ENCODE measurements around the gene FBXO15. TPM values are rescaled to one million over a fixed set of nuclear protein-coding genes. Genes with fewer than 3 reads are reported as not detected.

The FBXO15 gene
- total RNA-seq, 2 donors from 2014 or later = 1.0 to 3.3 TPM

DNA sequence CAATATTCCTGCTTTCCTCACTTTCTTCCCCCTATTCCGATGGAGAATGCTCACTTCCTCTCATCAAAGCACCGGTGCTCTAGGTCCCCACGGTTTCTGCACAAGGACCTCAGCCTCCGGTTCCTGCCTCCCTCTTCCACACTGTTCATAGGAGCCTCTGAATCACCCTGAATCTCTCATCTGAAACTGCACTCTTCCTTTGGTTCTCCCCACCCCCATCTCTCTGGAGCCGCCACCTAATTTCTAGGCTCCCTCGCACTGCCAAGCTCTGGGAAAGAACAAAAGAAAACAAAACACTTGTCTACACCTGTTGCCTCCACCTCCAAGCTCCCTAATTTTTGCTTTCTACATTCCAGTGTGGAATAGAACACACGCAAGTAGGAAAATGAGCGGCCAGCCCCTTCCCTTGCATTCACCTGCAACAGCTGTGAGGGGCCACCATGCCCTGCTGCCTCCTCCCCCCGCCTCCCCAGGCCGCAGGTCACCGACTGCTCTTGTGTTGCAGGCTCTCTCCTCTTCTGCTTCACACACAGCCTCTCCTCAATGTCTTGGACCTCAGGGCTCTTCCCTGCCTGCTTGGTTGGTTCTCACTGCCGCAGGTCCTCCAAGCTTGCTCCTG is 9.6 kb downstream of the FBXO15 start:
- Histone ChIP-seq H3K27me3 (no peaks in the 10 kb centered on the region), H3K27ac (no peak overlapping the region), H3K4me3 (no peak overlapping the region), H3K36me3 (replicated peaks in 1 of 2; ENCODE audit: insufficient read depth in 1 of 2, low read depth in 2 of 2) (no peaks in the 10 kb centered on the region), H3K4me1 (no peaks in the 10 kb centered on the region), H3K9me3 (no peaks in the 10 kb centered on the region)
- ATAC-seq = no peak
- DNase-seq = no peak
- WGBS, 2 donors = 80 to 82% methylated on average over 12 of the region's 12 CpGs
- intact Hi-C loops (cut with DNase I) = no loop called here
- TF ChIP-seq POLR2A (IDR thresholded peaks at IDR 0.05) = no peak
- TF ChIP-seq, protein P1, sequence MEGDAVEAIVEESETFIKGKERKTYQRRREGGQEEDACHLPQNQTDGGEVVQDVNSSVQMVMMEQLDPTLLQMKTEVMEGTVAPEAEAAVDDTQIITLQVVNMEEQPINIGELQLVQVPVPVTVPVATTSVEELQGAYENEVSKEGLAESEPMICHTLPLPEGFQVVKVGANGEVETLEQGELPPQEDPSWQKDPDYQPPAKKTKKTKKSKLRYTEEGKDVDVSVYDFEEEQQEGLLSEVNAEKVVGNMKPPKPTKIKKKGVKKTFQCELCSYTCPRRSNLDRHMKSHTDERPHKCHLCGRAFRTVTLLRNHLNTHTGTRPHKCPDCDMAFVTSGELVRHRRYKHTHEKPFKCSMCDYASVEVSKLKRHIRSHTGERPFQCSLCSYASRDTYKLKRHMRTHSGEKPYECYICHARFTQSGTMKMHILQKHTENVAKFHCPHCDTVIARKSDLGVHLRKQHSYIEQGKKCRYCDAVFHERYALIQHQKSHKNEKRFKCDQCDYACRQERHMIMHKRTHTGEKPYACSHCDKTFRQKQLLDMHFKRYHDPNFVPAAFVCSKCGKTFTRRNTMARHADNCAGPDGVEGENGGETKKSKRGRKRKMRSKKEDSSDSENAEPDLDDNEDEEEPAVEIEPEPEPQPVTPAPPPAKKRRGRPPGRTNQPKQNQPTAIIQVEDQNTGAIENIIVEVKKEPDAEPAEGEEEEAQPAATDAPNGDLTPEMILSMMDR (IDR thresholded peaks at IDR 0.05) = no peak

DNA sequence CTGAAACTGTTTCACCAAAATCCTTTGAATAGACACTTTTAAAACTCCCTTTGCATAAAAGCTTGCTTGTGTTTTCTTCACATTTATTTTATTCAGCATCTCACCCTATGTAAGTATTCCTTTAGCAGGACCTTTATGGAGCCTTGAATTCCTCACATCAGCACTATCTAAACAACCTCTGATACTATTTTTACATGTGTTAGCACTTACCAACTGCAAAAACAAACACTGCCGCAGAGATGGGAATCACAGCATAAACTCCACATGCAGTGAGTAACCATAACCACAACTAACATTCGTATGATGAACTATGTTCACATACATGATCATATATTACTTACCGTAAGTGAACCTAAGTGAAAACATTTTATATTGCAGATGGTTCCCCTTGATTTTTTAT is 15.4 kb downstream of the FBXO15 start:
- no peaks in the 10 kb centered on the region for H3K36me3 ChIP-seq (replicated peaks in 1 of 2; ENCODE audit: insufficient read depth in 1 of 2, low read depth in 2 of 2)
- no peaks in the 10 kb centered on the region for H3K9me3 ChIP-seq
- no peak overlapping the region for H3K4me3 ChIP-seq
- intact Hi-C loops (cut with DNase I) = no loop called here
- WGBS, 2 donors = 54 to 59% methylated on average over 3 of the region's 3 CpGs
- H3K27ac ChIP-seq = no peak overlapping the region
- no peak for DNase-seq
- no peaks in the 10 kb centered on the region for H3K27me3 ChIP-seq
- H3K4me1 ChIP-seq = no peaks in the 10 kb centered on the region
- ATAC-seq = no peak
- TF ChIP-seq, protein P1 (IDR thresholded peaks at IDR 0.05) = no peak
- TF ChIP-seq POLR2A (IDR thresholded peaks at IDR 0.05) = no peak

DNA sequence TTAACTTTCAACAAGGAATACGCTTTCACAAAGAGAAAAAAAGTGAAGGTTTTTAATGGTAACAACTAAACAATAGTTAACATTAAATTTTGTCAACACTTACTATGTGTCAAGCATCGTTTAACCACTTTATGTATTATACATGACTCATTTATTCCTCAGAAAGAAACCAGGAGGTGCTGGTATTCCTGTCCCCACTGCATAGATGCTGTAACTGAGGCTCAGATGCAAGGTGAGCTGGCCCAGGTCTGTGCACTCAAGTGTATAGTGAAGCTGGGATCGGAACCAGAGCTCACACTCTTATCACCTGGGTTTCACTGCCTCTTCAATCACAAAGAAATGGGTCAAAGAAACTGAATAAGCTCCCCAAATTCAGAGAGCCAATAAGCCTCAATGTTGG is 16.5 kb downstream of the FBXO15 start:
- intact Hi-C loops (cut with DNase I) = no loop called here

DNA sequence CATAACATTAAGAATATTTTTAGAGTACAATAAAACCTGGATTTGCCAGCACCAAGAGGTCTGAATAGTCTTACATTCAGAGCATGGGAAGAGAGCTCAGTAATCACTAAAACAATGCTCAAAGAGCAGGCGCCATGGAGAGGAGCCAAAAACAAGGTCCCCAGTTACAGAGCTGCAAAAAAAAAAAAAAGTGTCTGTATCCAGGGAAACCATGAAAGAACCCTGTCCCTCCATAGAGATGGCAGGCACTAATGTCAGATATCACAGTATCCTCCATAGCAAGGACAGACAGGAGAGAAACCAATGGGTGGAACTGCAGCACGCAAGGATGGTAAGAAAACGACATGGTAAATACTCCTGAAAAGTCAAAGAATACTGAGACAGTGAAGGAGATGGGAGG is 19.5 kb downstream of the FBXO15 start:
- Histone ChIP-seq H3K4me3 (no peak overlapping the region), H3K36me3 (replicated peaks in 1 of 2; ENCODE audit: insufficient read depth in 1 of 2, low read depth in 2 of 2) (no peaks in the 10 kb centered on the region), H3K4me1 (no peaks in the 10 kb centered on the region), H3K9me3 (no peaks in the 10 kb centered on the region), H3K27ac (no peak overlapping the region), H3K27me3 (no peaks in the 10 kb centered on the region)
- intact Hi-C loops (cut with DNase I) = no loop called here
- WGBS, 2 donors = 58 to 59% methylated on average over 3 of the region's 3 CpGs
- ATAC-seq (no peak), DNase-seq (no peak)
- TF ChIP-seq, protein P1 (IDR thresholded peaks at IDR 0.05) = no peak
- no peak for TF ChIP-seq POLR2A (IDR thresholded peaks at IDR 0.05)

More for the DNA sequence above, 16.5 kb downstream of the FBXO15 start:
- TF ChIP-seq POLR2A (IDR thresholded peaks at IDR 0.05) = no peak
- TF ChIP-seq, protein P1 (IDR thresholded peaks at IDR 0.05) = no peak
- Histone ChIP-seq H3K4me3 (no peak overlapping the region), H3K27me3 (no peaks in the 10 kb centered on the region), H3K36me3 (replicated peaks in 1 of 2; ENCODE audit: insufficient read depth in 1 of 2, low read depth in 2 of 2) (no peaks in the 10 kb centered on the region), H3K9me3 (no peaks in the 10 kb centered on the region), H3K27ac (no peak overlapping the region), H3K4me1 (no peaks in the 10 kb centered on the region)
- no peak for ATAC-seq
- WGBS, 2 donors = 77 to 87% methylated on average over 3 of the region's 3 CpGs
- DNase-seq = no peak

All from body of pancreas (tissue), 4 donors.